EL (cell line): ENCODE results near the gene MEAK7.
A peak's percentile ranks its signal among the peaks of the same experiment; 100 is the strongest.

Experiments used
- DNase-seq: peaks from one replicate; pipeline ENCODE4 v3.0.0-alpha.2; 2016

The MEAK7 gene

GRCh38 chr16:84486126-84486525, 18.3 kb downstream of the MEAK7 start:
- no peak for DNase-seq

DNA sequence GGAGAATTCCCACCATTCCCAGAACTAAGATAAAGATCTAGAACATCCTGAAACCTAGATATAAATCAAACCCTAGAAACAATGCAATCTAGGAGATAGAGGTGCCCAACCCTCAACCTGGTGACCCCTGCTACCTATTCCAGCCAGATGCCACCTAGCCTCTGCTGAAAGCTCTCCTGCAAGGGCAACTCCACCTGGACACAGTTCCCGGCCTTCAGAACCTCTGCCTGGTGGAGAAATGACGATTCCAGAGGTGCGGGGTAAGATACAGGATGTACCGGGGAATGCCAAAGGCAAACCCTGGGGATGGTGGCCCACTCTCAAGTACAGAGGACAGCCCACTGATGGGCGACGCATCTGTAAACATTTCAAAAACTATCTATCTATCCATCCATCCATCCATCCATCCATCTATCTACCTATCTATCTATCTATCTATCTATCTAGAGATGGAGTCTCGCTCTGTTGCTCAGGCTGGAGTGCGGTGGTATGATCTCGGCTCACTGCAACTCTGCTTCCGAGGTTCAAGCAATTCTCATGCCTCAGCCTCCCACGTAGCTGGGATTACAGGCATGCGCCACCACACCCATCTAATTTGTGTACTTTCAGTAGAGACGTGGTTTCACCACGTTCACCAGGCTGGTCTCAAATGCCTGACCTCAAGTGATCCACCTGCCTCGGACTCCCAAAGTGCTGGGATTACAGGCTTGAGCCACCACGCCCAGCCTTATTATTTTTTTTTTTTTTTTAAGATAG, 19.0 kb downstream of the MEAK7 start:
- no peak for DNase-seq

DNA sequence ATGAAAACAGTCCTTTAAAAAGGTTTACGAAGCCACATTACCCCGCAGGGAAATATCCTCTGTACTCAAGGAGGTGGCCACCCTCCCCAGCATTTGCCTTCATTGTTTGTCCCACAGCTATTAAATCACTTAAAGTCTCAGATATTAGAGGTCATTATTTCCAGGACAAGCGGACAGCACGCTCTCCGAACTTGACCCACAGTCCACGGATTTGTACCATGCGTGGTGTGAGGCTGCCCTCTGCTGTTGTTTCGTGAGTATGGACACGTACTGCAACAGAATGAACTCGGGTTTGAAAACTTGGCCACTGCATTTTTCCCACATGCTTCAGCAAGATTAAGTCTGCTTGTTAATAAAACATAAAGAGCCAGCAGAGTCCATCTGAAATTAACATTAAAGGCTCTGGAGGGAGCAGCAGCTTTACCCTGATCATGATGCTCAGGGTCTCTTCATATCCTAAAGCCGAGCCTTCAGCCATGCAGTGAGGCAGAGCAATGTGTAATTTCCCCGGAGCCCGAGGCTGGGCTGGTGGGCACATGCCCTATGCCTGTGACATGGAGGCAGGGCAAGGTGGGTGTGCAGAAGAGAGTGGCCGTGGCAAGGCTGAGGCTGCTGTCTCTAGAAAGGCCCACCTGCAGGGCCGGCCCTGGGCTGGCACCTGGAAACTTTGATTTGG, 19.7 kb downstream of the MEAK7 start:
- DNase-seq, result peak; percentile 41

GRCh38 chr16:84483882-84484565, 20.4 kb downstream of the MEAK7 start:
- no peak for DNase-seq

DNA sequence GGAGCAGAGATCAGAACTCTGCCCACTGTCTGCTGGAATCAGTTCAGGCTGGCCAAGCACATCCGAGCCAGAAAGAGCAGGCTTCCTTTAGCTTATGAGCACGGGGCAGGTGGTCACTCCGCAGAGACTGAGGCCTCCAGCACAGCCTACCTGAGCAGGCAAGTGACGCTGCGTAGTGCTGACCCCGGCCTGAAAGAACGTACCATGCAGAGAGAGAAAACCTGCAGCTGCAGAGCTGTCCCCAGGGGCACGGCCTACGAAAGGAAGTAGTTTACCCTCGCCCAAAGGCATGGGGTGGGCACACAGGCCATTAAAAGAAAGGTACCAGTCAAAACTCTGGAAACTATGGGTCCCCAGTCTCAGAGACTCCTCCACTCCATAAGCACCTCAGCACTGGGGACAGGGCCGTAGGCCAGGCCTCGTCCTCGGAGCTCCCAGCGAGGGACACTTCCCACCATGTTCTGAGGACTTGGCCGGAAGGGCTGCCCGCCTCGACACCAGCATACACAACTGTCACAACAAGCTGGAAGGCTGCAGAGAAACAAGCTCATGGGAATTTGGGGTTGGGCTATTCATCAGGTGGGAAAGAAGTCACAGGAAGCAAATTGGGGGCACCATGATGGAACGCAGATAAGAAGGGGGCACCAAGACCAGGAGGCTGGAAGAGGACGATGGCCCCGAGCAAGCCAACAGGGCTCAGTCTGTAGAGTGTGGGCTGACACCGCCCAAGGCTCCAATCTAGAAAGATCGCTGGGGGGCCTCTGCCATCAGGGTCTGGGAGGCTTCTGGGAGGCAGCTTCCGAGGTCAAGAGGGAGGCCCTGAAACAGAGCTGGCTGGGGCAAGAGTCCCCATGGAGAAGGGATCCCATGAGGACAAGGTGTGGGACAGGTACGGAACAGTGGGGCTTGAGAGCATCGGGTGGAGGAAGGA, 21.2 kb downstream of the MEAK7 start:
- DNase-seq, result no peak

- DNase-seq, result no peak
Observed at GRCh38 chr16:84482001-84482891, 22.2 kb downstream of the MEAK7 start.

- no peak for DNase-seq
Observed at GRCh38 chr16:84481051-84481735, 23.3 kb downstream of the MEAK7 start.

DNA sequence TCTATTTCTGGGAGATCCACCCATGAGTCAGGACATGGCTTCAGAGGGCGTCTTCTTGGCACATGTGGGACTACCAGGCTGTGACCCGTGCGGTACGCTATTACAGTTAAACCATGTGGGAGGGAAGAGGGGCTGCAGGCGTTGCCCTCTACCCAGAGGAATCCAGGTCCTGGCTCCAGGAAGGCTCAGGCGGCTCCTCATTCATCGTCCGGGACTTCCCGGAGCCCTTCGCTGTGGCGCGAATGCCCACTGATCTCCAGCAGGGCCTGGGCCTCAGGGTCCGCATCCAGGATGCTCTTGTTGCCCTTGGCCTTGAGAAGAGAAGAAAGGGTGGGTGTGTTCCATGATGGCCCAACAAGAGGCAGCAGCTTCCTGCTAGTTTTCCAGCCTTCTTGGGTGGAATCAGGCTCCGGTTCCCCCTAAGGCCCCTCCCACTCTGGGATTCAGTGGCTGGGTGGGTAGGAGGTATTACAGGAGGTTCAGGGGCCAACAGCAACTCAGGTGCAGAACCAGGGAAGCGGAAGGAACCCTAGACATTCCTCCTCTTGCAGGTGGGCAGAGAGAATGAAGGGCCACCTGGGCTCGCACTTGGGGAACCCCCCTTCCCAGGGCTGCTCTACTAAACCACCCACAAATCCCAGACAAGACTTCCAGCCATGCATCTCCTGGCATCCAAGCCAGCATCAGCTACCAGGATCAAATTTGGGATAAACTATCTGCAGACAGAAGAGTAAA, 24.6 kb downstream of the MEAK7 start:
- DNase-seq, result no peak

GRCh38 chr16:84478172-84478947, 26.1 kb downstream of the MEAK7 start:
- DNase-seq, result peak; percentile 65

- no peak for DNase-seq
Observed at GRCh38 chr16:84477661-84478060, 26.8 kb downstream of the MEAK7 start.

DNA sequence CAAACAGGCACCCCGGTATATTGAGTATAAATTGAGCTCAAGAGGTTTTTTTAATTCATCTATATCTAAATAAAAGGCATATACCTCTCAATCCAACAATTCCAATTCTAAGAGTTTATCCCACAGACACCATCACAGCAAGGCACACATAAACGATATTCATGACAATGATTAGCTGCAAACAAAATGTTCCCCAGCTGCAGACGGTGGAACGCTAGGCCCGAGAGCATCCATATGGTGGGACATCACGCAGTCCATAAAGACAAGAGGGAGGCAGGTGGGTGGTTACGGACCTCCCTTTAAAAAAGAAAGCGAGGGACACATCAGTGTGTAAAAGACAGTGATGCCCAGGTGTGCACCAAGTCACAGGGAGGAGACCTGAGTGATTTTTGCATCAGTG, 28.1 kb downstream of the MEAK7 start:
- DNase-seq, result no peak

DNA sequence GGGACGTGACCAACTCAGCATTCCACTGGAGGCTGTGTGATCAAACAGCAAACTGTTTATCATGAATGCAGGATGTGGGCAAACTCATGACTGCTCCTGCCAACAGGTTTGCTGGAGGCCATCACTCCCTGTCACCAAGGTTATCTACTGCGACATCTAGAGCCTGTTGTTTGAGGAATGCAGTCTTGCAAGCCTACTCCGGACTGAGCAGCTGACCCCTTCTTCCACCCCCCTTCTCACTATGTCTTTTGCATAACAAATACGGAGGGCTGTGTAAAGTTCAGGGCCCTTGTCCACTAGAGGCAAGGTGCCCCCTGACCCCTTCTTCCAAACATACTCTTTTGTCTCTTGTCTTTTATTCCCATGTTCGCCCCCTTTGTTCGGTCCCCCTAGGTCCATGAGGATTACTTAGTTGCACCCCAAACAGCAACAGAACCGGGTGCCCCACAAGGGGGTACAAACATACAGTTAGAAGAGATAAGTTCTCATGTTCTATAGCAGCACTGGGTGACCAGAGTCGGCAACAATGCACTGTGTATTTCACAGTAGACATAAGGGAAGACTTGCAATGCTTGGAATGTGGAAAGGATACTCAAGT, 28.7 kb downstream of the MEAK7 start:
- no peak for DNase-seq

- no peak for DNase-seq
Observed at GRCh38 chr16:84471966-84472365, 32.5 kb downstream of the MEAK7 start.

GRCh38 chr16:84471316-84471715, 33.1 kb downstream of the MEAK7 start:
- no peak for DNase-seq

- DNase-seq, result no peak
Observed at GRCh38 chr16:84467709-84468108, 36.8 kb downstream of the MEAK7 start.

DNA sequence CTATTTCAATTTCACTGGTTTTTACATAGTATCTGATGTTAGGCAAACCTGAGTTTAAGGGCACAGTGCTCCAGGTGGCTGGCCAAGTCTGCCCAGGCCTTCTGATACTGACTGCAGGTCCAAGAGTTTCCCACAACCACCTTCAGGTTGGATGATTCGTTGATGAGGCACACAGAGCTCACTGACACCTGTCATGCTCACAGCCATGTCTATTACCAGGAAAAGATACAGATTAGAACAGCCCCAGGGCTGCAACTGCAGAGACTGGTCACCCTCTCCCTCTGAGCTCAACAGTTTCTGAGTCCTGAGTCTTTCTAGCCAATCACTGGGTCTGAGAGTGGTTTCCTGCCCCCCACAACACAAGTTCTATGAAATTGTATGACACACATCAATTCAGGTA, 37.2 kb downstream of the MEAK7 start:
- DNase-seq, result no peak

GRCh38 chr16:84466692-84467091, 37.8 kb downstream of the MEAK7 start:
- no peak for DNase-seq

GRCh38 chr16:84465154-84465553, 39.3 kb downstream of the MEAK7 start:
- no peak for DNase-seq

- no peak for DNase-seq
Observed at GRCh38 chr16:84464116-84464515, 40.3 kb downstream of the MEAK7 start.
